ENCODE measurements around the gene MED12L.

Gene MED12L

GRCh38 chr3:151393146-151393830, 307.8 kb downstream of the MED12L start:
- DNase-seq: no peak

GRCh38 chr3:151393941-151394340, 308.5 kb downstream of the MED12L start:
- DNase-seq: no peak

- DNase-seq: no peak
Observed at GRCh38 chr3:151394611-151395010, 309.1 kb downstream of the MED12L start.

GRCh38 chr3:151395806-151396205, 310.3 kb downstream of the MED12L start:
- DNase-seq: no peak

GRCh38 chr3:151398895-151399294, 313.4 kb downstream of the MED12L start:
- DNase-seq: no peak

- no peak for DNase-seq
Observed at GRCh38 chr3:151400341-151400740, 314.9 kb downstream of the MED12L start.

- DNase-seq: no peak
Observed at GRCh38 chr3:151402349-151402748, 316.9 kb downstream of the MED12L start.

- DNase-seq: no peak
Observed at GRCh38 chr3:151403246-151403645, 317.8 kb downstream of the MED12L start.

GRCh38 chr3:151404316-151404715, 318.9 kb downstream of the MED12L start:
- no peak for DNase-seq

GRCh38 chr3:151407928-151408327, 322.5 kb downstream of the MED12L start:
- DNase-seq: no peak

GRCh38 chr3:151410891-151411559, 325.6 kb downstream of the MED12L start:
- DNase-seq: no peak

- no peak for DNase-seq
Observed at GRCh38 chr3:151412989-151413388, 327.5 kb downstream of the MED12L start.

GRCh38 chr3:151415289-151415688, 329.8 kb downstream of the MED12L start:
- DNase-seq: no peak

- DNase-seq: no peak
Observed at GRCh38 chr3:151419806-151420205, 334.3 kb downstream of the MED12L start.

- DNase-seq: no peak
Observed at GRCh38 chr3:151421938-151422337, 336.5 kb downstream of the MED12L start.

GRCh38 chr3:151423091-151423490, 337.6 kb downstream of the MED12L start:
- DNase-seq: no peak

GRCh38 chr3:151425627-151426340, 340.3 kb downstream of the MED12L start:
- DNase-seq: peak; percentile 21

GRCh38 chr3:151426341-151426657, 340.8 kb downstream of the MED12L start:
- DNase-seq: no peak

GRCh38 chr3:151428386-151428785, 342.9 kb downstream of the MED12L start:
- no peak for DNase-seq

GRCh38 chr3:151430821-151431484, 345.5 kb downstream of the MED12L start:
- no peak for DNase-seq

GRCh38 chr3:151431940-151432339, 346.5 kb downstream of the MED12L start:
- no peak for DNase-seq

- no peak for DNase-seq
Observed at GRCh38 chr3:151432616-151433372, 347.3 kb downstream of the MED12L start.
